Endometrial microvascular endothelial cells (primary cell): ENCODE results near the gene BIVM. TPM values are rescaled to one million over a fixed set of nuclear protein-coding genes. Genes with fewer than 3 reads are reported as not detected.

ENCODE experiments used
- in situ Hi-C: cut with HindIII; loops from 2 replicates; pipeline ENCODE4 v1.10.0; 2017; ENCODE audit warnings: low sequenced_read_pairs, low pct_unique_long_range_greater_than_20kb; ENCODE audit errors: inconsistent ontology term
- total RNA-seq: library from RNA; depleted of rRNA; stranded (reverse); fragments of >200 nt; gene quantifications from one replicate; pipeline ENCODE4 v1.2.3, GENCODE V29; 2015; ENCODE audit errors: inconsistent ontology term

The BIVM gene
- total RNA-seq, 1 donor from 2014 or later, result 23.8 TPM

DNA sequence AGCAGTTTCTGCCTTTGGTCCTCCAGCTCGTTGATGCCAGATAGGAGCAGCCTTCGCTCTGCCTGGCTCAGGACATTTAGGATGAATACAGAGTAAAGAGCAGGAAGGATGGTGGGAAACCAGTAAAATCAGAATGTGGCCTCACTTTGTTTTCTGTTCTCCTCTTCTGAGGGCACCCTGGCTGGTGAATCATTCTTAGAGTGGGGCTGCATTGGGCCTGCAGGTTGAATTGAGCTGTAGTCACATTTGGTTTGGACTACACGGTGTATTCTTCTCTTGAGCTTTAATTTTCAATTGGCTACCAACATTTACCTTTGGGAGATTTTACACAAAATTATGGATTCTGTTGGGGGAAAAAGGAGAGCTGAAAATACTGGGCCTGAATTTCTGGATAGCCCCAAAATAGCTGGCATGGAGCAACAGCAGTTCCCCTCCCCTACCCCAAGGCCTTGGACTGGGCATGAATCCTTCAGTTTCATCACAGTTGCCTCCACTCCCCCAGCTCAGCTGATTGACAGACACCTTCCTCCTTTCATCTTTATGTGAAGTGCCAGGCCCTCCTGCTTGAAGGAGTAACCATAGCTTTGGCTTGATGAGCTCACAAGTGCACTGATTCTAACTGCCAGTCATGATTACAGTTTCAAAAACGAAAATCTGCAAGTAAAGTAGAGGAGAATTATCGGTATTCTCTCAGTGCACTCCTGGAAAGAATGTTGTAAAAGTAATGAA, 71.2 kb downstream of the BIVM start:
- in situ Hi-C loops, result no loop called here

DNA sequence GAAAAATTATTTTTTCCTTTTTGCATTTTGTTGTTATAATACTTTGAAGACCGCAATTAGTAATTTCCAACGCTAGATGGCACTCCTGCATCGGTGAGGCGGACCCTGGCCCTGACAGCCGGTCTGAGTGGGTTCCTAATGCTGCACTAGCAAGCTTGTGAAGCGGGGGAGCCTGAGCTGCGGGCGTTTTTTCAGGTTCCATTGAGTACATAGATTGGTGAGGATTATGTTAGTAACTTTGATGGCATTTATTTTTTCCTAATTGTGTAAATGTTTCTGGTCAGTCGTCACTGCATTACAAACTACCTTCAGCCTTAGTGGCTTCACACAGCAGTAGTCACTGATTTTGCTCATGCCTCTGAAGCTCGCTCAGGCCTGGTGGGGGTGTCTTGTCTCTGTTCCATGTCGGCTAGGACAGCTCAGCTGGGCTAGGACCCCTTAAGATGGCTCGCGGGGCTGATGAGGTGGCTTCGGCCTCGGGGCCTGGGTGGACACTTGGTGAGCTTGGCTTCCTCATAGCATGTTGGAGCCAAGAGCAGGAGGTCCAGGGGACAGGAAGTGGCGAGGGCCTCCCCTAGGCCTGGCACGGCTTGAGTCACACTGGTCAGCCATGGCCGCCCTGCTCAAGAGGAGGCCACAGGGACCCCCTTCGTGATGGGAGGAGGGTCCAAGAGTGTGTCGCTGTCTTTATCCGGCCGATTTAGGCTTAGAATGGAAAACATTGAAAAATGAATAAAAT, 71.9 kb downstream of the BIVM start:
- in situ Hi-C loops, result no loop called here

DNA sequence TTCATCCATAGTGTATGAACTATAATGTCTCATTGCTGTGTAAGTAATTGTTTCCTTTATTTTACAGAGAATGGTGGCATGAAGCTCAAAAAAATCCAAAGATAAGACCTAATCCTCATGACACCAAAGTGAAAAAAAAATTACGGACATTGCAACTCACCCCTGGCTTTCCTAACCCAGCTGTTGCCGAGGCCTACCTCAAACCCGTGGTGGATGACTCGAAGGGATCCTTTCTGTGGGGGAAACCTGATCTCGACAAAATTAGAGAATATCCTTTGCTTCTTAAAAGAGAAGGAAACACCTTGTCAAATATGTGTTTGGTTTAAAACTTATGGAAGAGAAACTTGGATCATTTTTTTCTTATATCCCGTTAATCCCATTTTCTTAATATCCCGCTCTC, 73.2 kb downstream of the BIVM start:
- in situ Hi-C loops, result no loop called here

DNA sequence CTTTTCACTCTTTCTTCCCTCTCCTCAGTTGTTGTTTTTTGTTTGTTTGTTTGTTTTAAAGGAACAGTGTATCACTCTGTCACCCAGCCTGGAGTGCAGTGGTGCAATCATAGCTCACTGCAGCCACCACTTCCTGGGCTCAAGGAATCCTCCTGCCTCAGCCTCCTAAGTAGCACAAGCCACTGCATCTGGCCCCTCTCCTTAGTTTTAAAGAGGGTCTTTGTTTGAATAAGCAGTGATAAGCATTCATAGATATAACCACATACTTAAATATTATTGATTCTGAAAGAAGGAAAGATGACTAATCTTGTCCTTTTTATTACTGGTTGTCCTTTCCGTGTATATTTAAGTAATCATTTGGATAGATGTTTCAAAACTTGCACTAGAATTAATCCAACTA, 73.6 kb downstream of the BIVM start:
- in situ Hi-C loops, result no loop called here

DNA sequence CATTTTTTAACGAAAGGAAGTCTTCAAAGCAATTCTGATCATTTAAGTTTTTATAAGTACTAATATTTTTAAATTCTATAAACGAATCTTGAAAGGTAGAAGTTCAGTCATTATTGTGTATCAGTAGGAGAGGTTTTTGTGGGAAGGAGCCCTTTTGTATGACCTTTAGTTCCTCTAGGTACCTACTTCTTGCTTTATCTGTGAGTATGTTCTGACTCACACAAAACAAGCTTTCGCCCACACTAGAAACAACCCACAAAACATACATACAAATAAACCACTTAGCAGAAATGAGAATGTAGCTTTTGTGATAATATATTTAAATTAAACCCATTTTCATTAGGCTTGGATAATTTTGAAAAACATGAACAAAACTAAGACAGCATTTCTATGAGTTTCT, 74.7 kb downstream of the BIVM start:
- in situ Hi-C loops, result no loop called here

DNA sequence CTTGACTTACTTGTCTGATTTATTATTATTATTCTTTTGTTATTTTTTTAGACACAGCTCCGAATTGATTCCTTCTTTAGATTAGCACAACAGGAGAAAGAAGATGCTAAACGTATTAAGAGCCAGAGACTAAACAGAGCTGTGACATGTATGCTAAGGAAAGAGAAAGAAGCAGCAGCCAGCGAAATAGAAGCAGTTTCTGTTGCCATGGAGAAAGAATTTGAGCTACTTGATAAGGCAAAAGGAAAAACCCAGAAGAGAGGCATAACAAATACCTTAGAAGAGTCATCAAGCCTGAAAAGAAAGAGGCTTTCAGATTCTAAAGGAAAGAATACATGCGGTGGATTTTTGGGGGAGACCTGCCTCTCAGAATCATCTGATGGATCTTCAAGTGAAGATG, 76.3 kb downstream of the BIVM start:
- in situ Hi-C loops, result no loop called here

DNA sequence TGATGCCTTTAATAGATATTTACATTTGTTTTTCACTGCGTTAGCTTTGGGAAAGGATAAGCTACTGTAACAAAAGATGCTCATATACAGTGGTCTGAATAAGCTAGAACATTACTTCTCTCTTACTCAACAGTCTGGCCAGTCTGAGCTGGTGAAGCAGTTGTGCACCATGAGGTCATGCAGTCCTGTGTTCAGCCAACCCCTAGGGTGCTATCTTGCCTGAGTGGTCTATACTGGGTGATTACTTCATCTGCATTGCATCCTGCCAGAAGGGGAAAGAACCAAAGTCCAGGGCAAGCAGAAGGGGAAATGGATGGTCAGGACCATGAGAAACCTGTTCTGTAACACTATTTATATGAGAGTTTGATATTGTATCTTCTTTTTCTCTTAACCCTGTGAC, 78.4 kb downstream of the BIVM start:
- in situ Hi-C loops, result no loop called here

DNA sequence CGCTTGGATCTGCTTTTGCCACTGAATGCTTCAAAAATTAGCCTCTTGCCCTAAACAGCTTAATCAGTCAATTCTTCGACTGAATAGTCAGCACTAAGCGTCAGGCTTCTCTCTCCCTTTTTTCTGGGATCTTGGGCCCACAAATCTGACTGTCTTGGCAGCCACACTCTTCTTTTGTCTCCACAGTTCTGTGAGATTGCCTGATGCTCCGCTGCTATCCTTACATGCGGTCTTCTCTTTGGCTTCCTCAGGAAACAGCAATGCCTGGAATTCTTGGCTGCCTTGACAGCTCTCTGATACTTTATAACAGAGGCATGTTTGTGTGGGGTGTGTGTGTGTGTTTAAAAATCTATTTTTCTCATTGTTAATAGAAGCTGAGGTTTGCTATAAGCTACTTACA, 79.6 kb downstream of the BIVM start:
- in situ Hi-C loops, result no loop called here

DNA sequence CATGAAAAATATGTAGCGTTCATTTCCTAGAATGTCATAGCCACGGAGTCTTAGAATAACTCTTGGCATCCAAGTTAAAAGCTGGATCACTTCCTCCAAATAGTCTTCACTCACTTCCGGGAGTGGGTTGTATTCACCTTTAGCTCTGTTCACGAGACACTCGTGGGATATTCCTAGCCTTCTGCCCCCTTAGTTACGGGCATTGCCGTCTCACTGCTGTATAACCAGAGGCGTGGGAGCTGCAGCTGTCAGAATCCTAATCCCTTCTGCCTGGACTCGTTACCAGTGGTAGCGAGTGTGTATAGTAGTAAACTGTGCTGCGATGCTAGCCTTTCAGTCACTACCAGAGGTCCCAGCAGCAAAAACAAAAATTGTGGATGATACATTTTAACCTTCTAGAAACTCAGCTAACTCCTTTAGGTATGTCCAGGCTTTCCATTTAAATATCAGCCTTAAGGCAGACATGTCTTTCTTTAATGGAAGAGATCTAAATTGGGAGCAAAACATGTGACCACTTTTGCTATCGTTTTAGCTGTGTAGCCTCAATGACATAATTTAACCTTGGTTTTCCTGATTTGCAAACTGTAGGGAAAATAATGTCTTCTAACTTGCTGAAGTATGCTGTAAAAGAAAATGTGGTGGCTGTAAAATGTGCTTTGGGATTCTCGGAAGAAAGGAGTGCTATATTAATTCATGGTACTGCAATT, 81.0 kb downstream of the BIVM start:
- in situ Hi-C loops, result no loop called here

DNA sequence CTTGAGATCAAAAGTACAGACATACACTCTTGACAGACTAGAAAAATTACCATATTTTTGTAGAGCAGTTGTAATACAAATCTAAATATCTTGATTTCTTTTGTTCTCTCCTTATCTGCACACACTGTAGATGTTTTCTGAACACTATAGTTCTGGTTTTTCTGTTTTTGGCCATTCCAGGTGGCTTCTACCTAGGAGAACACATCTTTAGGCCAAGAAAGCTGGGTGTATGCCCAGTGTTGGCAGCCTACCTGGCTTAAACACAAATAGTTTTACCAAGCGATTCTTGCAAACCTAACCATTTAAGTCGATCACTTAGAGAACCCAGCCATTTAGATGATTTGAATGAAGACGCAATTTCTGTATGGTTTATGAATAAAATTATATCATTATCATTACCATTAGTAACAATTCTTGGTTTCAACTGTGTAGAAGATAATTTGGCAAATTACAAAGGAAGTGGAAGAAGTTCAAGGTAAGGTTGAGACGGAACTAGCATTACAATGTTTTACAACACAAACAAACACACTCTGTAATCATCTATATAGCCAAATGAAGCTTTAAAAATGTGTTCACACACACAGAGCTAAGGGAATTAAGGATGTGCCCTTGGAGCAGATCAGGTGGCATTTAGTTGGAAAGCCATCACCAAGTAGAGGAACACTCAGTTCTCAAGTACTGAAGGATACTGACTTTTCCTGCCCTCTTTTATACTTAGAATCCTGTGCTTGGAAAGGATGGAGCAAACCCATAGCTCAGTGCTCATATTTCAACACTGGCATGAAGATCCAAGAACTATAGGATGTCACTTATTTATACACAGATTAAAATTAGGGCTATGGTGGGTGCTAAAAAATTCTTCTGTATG, 83.1 kb downstream of the BIVM start:
- in situ Hi-C loops, result no loop called here

Other genes starting within 250 kb of the BIVM start
- gene TPP2, start 202.1 kb upstream of the BIVM start, total RNA-seq, result 33.5 TPM
- not detected for gene METTL21C, start 104.1 kb upstream of the BIVM start, total RNA-seq
- gene TEX30, start 25.3 kb upstream of the BIVM start, total RNA-seq, result 22.4 TPM
- 22.5 TPM for gene POGLUT2, start 143 bp upstream of the BIVM start, total RNA-seq
- gene ERCC5, start 46.9 kb downstream of the BIVM start, total RNA-seq, result 64.4 TPM